Neural progenitor cell (in vitro differentiated cells): ENCODE measurements around the gene FANCC. TPM values are rescaled to one million over a fixed set of nuclear protein-coding genes. Genes with fewer than 3 reads are reported as not detected.

Experiments used
- DNase-seq: peaks from one replicate; pipeline ENCODE4 v3.0.0-alpha.2; 2016; ENCODE audit warnings: low spot score
- H2AFZ ChIP-seq: fragments of 200-600 bp; sonication (generic); replicated peaks from 2 replicates; pipeline ENCODE4 v1.6.1; 2016; ENCODE audit warnings: antibody characterized with exemption
- H3F3A ChIP-seq: fragments of 200-600 bp; sonication (generic); 2 replicates; pipeline ENCODE4 v1.6.1; 2016; ENCODE audit warnings: antibody characterized with exemption, low read depth
- H3K27ac ChIP-seq: fragments of 200-600 bp; sonication (generic); 2 replicates; pipeline ENCODE4 v1.5.1; 2016; ENCODE audit warnings: mild to moderate bottlenecking
- H3K27me3 ChIP-seq: fragments of 200-600 bp; sonication (generic); 2 replicates; pipeline ENCODE4 v1.6.1; 2016; ENCODE audit warnings: mild to moderate bottlenecking, moderate library complexity
- H3K36me3 ChIP-seq: fragments of 200-600 bp; sonication (generic); 2 replicates; pipeline ENCODE4 v1.5.1; 2016
- H3K4me1 ChIP-seq: fragments of 200-600 bp; sonication (generic); 2 replicates; pipeline ENCODE4 v1.6.1; 2016; ENCODE audit warnings: mixed run types
- H3K4me2 ChIP-seq: fragments of 200-600 bp; sonication (generic); 2 replicates; pipeline ENCODE4 v1.6.1; 2016
- H3K4me3 ChIP-seq: fragments of 200-600 bp; sonication (generic); 2 replicates; pipeline ENCODE4 v1.5.1; 2016
- H3K79me2 ChIP-seq: fragments of 200-600 bp; sonication (generic); 2 replicates; pipeline ENCODE4 v1.6.1; 2016; ENCODE audit warnings: low read depth
- H3K9ac ChIP-seq: fragments of 200-600 bp; sonication (generic); 2 replicates; pipeline ENCODE4 v1.6.1; 2016
- H3K9me3 ChIP-seq: fragments of 200-600 bp; sonication (generic); 2 replicates; pipeline ENCODE4 v1.5.1; 2016; ENCODE audit warnings: low read depth
- H4K20me1 ChIP-seq: fragments of 200-600 bp; sonication (generic); 2 replicates; pipeline ENCODE4 v1.6.1; 2016; ENCODE audit warnings: low read depth
- H3K27ac Mint-ChIP-seq: 3 replicates; pipeline ENCODE4 v1.8.0; 2021; ENCODE audit warnings: mixed read lengths
- H3K27me3 Mint-ChIP-seq: 2 replicates; pipeline ENCODE4 v1.8.0; 2022; ENCODE audit warnings: low read depth, mild to moderate bottlenecking, inconsistent platforms, moderate library complexity, mixed read lengths; ENCODE audit not compliant: insufficient read depth
- H3K36me3 Mint-ChIP-seq: 3 replicates; pipeline ENCODE4 v1.8.0; 2021; ENCODE audit warnings: mixed read lengths
- H3K4me1 Mint-ChIP-seq: 3 replicates; pipeline ENCODE4 v1.8.0; 2021; ENCODE audit warnings: mixed read lengths
- H3K4me3 Mint-ChIP-seq: 3 replicates; pipeline ENCODE4 v1.8.0; 2021; ENCODE audit warnings: mild to moderate bottlenecking, moderate library complexity, mixed read lengths
- H3K9me3 Mint-ChIP-seq: 3 replicates; pipeline ENCODE4 v1.8.0; 2020; ENCODE audit warnings: mixed read lengths
- CTCF ChIP-seq: fragments of 200-600 bp; sonication (generic); IDR thresholded peaks from 2 replicates; pipeline ENCODE4 v1.5.1; 2017; ENCODE audit warnings: antibody characterized with exemption, mild to moderate bottlenecking
- EZH2 ChIP-seq: fragments of 200-600 bp; sonication (generic); IDR thresholded peaks from 2 replicates; pipeline ENCODE4 v1.6.1; 2017; ENCODE audit warnings: antibody characterized with exemption, mild to moderate bottlenecking, moderate library complexity
- EZH2phosphoT487 ChIP-seq: fragments of 200-600 bp; sonication (generic); IDR thresholded peaks from 2 replicates; pipeline ENCODE4 v1.6.1; 2017; ENCODE audit warnings: antibody characterized with exemption
- total RNA-seq: library from RNA; depleted of rRNA; stranded (reverse); fragments of >200 nt; gene quantifications from 2 replicates; pipeline ENCODE4 v1.2.3, GENCODE V29; 2015; ENCODE audit warnings: low replicate concordance

Gene FANCC
- total RNA-seq, 1 donor from 2014 or later, result 49.6 TPM

- TF ChIP-seq EZH2, result no peak
- no peak for TF ChIP-seq EZH2phosphoT487
- peak; percentile 72 for TF ChIP-seq CTCF
- DNase-seq, result peak; percentile 56
These were observed 124.4 kb downstream of the FANCC start for GRCh38 chr9:95193067-95193466.

GRCh38 chr9:95192631-95193030 lies 124.9 kb downstream of the FANCC start:
- Histone ChIP-seq H3K4me2 (no peak overlapping the region), H3K4me1 (no peaks in the 10 kb centered on the region), H3K27me3 (no peaks in the 10 kb centered on the region), H3K4me3 (no peak overlapping the region), H3K9ac (no peak overlapping the region), H3K79me2 (no peaks in the 10 kb centered on the region), H4K20me1 (no peaks in the 10 kb centered on the region), H3K27ac (no peak overlapping the region), H3F3A (no peaks in the 10 kb centered on the region), H2AFZ (no peak overlapping the region), H3K9me3 (no peaks in the 10 kb centered on the region), H3K36me3 (no peaks in the 10 kb centered on the region)
- H3K36me3 Mint-ChIP-seq, result peaks cover 9% of the 10 kb centered on the region
- DNase-seq, result no peak
- TF ChIP-seq EZH2 (no peak), EZH2phosphoT487 (no peak), CTCF (no peak)
- H3K27ac Mint-ChIP-seq, result no peak overlapping the region
- H3K9me3 Mint-ChIP-seq, result no peaks in the 10 kb centered on the region
- no peak overlapping the region for H3K4me3 Mint-ChIP-seq
- no peaks in the 10 kb centered on the region for H3K27me3 Mint-ChIP-seq
- H3K4me1 Mint-ChIP-seq, result peaks cover 21% of the 10 kb centered on the region

More at GRCh38 chr9:95193067-95193466, 124.4 kb downstream of the FANCC start:
- Histone ChIP-seq H3K9ac (no peak overlapping the region), H3K9me3 (no peaks in the 10 kb centered on the region), H3K4me2 (no peak overlapping the region), H3K79me2 (no peaks in the 10 kb centered on the region), H2AFZ (no peak overlapping the region), H4K20me1 (no peaks in the 10 kb centered on the region), H3K27me3 (no peaks in the 10 kb centered on the region), H3F3A (no peaks in the 10 kb centered on the region), H3K27ac (no peak overlapping the region), H3K4me3 (no peak overlapping the region), H3K4me1 (no peaks in the 10 kb centered on the region), H3K36me3 (no peaks in the 10 kb centered on the region)
- Mint-ChIP-seq H3K9me3 (no peaks in the 10 kb centered on the region), H3K4me1 (peaks cover 21% of the 10 kb centered on the region), H3K27me3 (no peaks in the 10 kb centered on the region), H3K27ac (no peak overlapping the region), H3K4me3 (no peak overlapping the region), H3K36me3 (peaks cover 9% of the 10 kb centered on the region)

- Histone ChIP-seq H2AFZ (no peak overlapping the region), H3F3A (no peaks in the 10 kb centered on the region), H3K4me1 (no peaks in the 10 kb centered on the region), H3K27me3 (no peaks in the 10 kb centered on the region), H3K9me3 (no peaks in the 10 kb centered on the region), H4K20me1 (no peaks in the 10 kb centered on the region), H3K36me3 (no peaks in the 10 kb centered on the region), H3K79me2 (no peaks in the 10 kb centered on the region), H3K27ac (no peak overlapping the region), H3K4me2 (no peak overlapping the region), H3K4me3 (no peak overlapping the region), H3K9ac (no peak overlapping the region)
- Mint-ChIP-seq H3K36me3 (peaks cover 9% of the 10 kb centered on the region), H3K4me1 (peaks cover 21% of the 10 kb centered on the region), H3K27me3 (no peaks in the 10 kb centered on the region), H3K27ac (no peak overlapping the region), H3K4me3 (no peak overlapping the region), H3K9me3 (no peaks in the 10 kb centered on the region)
- DNase-seq, result no peak
- TF ChIP-seq CTCF (no peak), EZH2phosphoT487 (no peak), EZH2 (no peak)
These were observed 127.1 kb downstream of the FANCC start for GRCh38 chr9:95190413-95190812.
